Measurements from ENCODE around the gene C13orf42. TPM values are rescaled to one million over a fixed set of nuclear protein-coding genes. Genes with fewer than 3 reads are reported as not detected.
A peak's percentile ranks its signal among the peaks of the same experiment; 100 is the strongest.

Gene C13orf42
- total and polyA plus RNA-seq, 2 donors from 2014 or later = 0.24 TPM; not detected in 1

DNA sequence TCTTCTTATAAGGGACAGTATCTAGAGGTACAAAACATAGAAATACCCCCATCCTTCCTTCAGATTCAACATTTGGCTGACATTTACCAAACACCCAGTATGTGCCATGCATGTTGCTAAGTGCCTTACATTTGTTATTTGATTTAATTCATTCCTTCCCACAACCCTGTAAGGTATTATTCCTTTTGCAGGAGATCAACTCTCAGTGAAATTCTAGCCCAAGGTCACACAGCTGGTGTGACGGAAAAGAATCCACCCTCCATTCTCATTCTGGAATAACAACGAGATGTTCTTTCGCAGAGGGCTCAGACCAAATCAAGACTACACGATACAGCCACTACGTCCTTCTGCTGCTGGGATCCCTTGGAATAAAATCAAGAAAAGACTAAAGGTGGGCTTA lies 67.8 kb downstream of the C13orf42 start:
- intact Hi-C loops (cut with DNase I) = no loop called here
- DNase-seq (peak in 3 of 5 donors; percentile 21 to 44 (median 43)), FAIRE-seq (no peak)
- Histone ChIP-seq H3K27me3 (ENCODE audit: control insufficient read depth, insufficient read depth, low read length) (no peaks in the 10 kb centered on the region), H3K4me3 (ENCODE audit: low read length in 3 of 3) (no peak overlapping the region), H3K9ac (ENCODE audit: low read length in 3 of 3) (no peak overlapping the region), H3K27ac (ENCODE audit: low read depth in 2 of 2, low read length in 2 of 2) (no peak overlapping the region), H3K9me3 (ENCODE audit: control insufficient read depth in 2 of 3, insufficient read depth in 1 of 3, low read length in 3 of 3) (no peaks in the 10 kb centered on the region), H3K4me1 (ENCODE audit: control insufficient read depth in 2 of 3, insufficient read depth in 2 of 3, low read depth in 1 of 3, low read length in 3 of 3) (no peaks in the 10 kb centered on the region), H3K36me3 (ENCODE audit: control insufficient read depth in 2 of 3, insufficient read depth in 3 of 3, low read length in 3 of 3) (no peaks in the 10 kb centered on the region)
- TF ChIP-seq, protein P1, sequence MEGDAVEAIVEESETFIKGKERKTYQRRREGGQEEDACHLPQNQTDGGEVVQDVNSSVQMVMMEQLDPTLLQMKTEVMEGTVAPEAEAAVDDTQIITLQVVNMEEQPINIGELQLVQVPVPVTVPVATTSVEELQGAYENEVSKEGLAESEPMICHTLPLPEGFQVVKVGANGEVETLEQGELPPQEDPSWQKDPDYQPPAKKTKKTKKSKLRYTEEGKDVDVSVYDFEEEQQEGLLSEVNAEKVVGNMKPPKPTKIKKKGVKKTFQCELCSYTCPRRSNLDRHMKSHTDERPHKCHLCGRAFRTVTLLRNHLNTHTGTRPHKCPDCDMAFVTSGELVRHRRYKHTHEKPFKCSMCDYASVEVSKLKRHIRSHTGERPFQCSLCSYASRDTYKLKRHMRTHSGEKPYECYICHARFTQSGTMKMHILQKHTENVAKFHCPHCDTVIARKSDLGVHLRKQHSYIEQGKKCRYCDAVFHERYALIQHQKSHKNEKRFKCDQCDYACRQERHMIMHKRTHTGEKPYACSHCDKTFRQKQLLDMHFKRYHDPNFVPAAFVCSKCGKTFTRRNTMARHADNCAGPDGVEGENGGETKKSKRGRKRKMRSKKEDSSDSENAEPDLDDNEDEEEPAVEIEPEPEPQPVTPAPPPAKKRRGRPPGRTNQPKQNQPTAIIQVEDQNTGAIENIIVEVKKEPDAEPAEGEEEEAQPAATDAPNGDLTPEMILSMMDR (IDR thresholded peaks at IDR 0.05; ENCODE audit: borderline replicate concordance, extremely low read depth, insufficient read depth) = no peak

DNA sequence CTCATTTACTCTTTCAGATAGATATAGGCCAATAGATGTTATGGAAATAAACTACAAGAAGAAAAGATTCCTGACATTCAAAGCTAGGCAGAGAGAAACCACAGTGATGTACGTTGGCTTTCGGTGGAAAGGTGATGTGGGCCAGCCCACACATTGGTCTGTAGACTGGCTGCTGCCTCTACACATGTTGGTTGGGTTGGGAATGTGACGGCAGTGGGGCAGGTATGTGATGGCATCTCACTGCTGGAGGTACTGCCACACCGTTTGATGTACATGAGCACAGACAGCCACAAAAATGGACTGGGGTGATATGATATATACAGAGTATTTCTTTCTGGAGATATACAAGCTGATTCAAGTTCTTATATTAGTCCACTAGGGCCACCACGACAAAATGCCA lies 69.4 kb downstream of the C13orf42 start:
- TF ChIP-seq, protein P1 (IDR thresholded peaks at IDR 0.05; ENCODE audit: borderline replicate concordance, extremely low read depth, insufficient read depth) = no peak
- FAIRE-seq (no peak), DNase-seq (no peak)
- Histone ChIP-seq H3K4me3 (ENCODE audit: low read length in 3 of 3) (no peak overlapping the region), H3K9ac (ENCODE audit: low read length in 3 of 3) (no peak overlapping the region), H3K4me1 (ENCODE audit: control insufficient read depth in 2 of 3, insufficient read depth in 2 of 3, low read depth in 1 of 3, low read length in 3 of 3) (no peaks in the 10 kb centered on the region), H3K9me3 (ENCODE audit: control insufficient read depth in 2 of 3, insufficient read depth in 1 of 3, low read length in 3 of 3) (no peaks in the 10 kb centered on the region), H3K36me3 (ENCODE audit: control insufficient read depth in 2 of 3, insufficient read depth in 3 of 3, low read length in 3 of 3) (no peaks in the 10 kb centered on the region), H3K27me3 (ENCODE audit: control insufficient read depth, insufficient read depth, low read length) (no peaks in the 10 kb centered on the region), H3K27ac (ENCODE audit: low read depth in 2 of 2, low read length in 2 of 2) (no peak overlapping the region)
- intact Hi-C loops (cut with DNase I) = no loop called here

DNA sequence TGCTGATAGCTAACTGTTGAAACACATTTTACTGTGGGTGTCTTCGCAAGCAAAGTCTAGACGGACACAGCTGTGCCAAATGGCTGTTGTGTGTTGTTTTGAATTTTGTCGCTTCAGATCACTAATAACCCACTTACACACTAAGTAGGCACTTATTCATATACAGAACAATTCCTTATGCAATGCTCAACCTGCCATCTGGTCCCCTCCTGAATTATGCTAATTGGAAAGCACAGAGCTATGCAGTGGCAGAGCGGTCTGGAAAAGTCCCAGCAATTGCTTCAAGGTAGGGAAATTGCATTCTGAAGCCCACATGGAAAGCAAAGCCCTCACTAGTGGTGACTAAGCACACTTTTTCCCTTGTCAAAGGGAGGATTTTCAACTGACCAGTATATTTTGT lies 69.9 kb downstream of the C13orf42 start:
- Histone ChIP-seq H3K4me3 (ENCODE audit: low read length in 3 of 3) (no peak overlapping the region), H3K27me3 (ENCODE audit: control insufficient read depth, insufficient read depth, low read length) (no peaks in the 10 kb centered on the region), H3K27ac (ENCODE audit: low read depth in 2 of 2, low read length in 2 of 2) (no peak overlapping the region), H3K4me1 (ENCODE audit: control insufficient read depth in 2 of 3, insufficient read depth in 2 of 3, low read depth in 1 of 3, low read length in 3 of 3) (no peaks in the 10 kb centered on the region), H3K9ac (ENCODE audit: low read length in 3 of 3) (no peak overlapping the region), H3K36me3 (ENCODE audit: control insufficient read depth in 2 of 3, insufficient read depth in 3 of 3, low read length in 3 of 3) (no peaks in the 10 kb centered on the region), H3K9me3 (ENCODE audit: control insufficient read depth in 2 of 3, insufficient read depth in 1 of 3, low read length in 3 of 3) (no peaks in the 10 kb centered on the region)
- DNase-seq (no peak), FAIRE-seq (no peak)
- intact Hi-C loops (cut with DNase I) = no loop called here
- TF ChIP-seq, protein P1 (IDR thresholded peaks at IDR 0.05; ENCODE audit: borderline replicate concordance, extremely low read depth, insufficient read depth) = no peak

DNA sequence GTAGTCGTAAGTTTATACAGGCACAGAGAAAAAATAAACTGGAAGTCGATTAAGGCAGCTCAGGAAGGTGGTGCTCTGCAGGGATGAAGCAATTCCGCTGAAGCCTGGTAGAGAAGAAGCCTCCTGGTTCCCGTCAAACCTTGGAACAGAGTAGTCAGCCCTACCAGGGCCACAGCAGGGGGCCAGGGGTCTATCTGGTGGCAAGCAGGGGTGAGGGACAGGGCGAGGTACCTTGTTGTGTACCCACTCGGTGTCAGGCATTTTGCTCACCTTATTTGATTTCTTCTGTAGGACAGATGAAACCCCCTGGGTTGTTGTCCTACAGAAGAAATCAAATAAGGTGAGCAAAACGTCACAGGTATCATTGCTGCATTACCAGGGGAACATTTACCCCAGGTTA lies 70.6 kb downstream of the C13orf42 start:
- DNase-seq (no peak), FAIRE-seq (no peak)
- H3K4me1 ChIP-seq (ENCODE audit: control insufficient read depth in 2 of 3, insufficient read depth in 2 of 3, low read depth in 1 of 3, low read length in 3 of 3) = no peaks in the 10 kb centered on the region
- H3K9me3 ChIP-seq (ENCODE audit: control insufficient read depth in 2 of 3, insufficient read depth in 1 of 3, low read length in 3 of 3) = no peaks in the 10 kb centered on the region
- H3K27ac ChIP-seq (ENCODE audit: low read depth in 2 of 2, low read length in 2 of 2) = no peak overlapping the region
- no peak overlapping the region for H3K4me3 ChIP-seq (ENCODE audit: low read length in 3 of 3)
- no peak overlapping the region for H3K9ac ChIP-seq (ENCODE audit: low read length in 3 of 3)
- intact Hi-C loops (cut with DNase I) = no loop called here
- H3K36me3 ChIP-seq (ENCODE audit: control insufficient read depth in 2 of 3, insufficient read depth in 3 of 3, low read length in 3 of 3) = no peaks in the 10 kb centered on the region
- TF ChIP-seq, protein P1 (IDR thresholded peaks at IDR 0.05; ENCODE audit: borderline replicate concordance, extremely low read depth, insufficient read depth) = no peak
- H3K27me3 ChIP-seq (ENCODE audit: control insufficient read depth, insufficient read depth, low read length) = no peaks in the 10 kb centered on the region

Measured in kidney (tissue), 14 donors.